Karpas-422 (cell line): ENCODE data around the gene PLD5. TPM values are rescaled to one million over a fixed set of nuclear protein-coding genes. Genes with fewer than 3 reads are reported as not detected.
"Not testable (repeated sequence)": the region's sequence is repeated elsewhere in the genome, so short reads cannot be mapped to it uniquely, and the experiment has no call there.

Experiments
- DNase-seq: peaks from one replicate; pipeline ENCODE4 v3.0.0-alpha.2; 2015
- H2AFZ ChIP-seq: fragments of 200-600 bp; sonication (generic); 2 replicates; pipeline ENCODE4 v1.6.1; 2014; ENCODE audit warnings: antibody characterized with exemption, low read length, mixed read lengths
- H3K27ac ChIP-seq: fragments of 200-600 bp; sonication (generic); 2 replicates; pipeline ENCODE4 v1.5.1; 2014; ENCODE audit warnings: mild to moderate bottlenecking, low read length, moderate library complexity
- H3K27me3 ChIP-seq: fragments of 200-600 bp; sonication (generic); 2 replicates; pipeline ENCODE4 v1.6.1; 2014; ENCODE audit warnings: low read length, mixed read lengths
- H3K36me3 ChIP-seq: fragments of 200-600 bp; sonication (generic); 2 replicates; pipeline ENCODE4 v1.6.1; 2014; ENCODE audit warnings: low read length, mixed read lengths; ENCODE audit not compliant: insufficient read depth
- H3K4me1 ChIP-seq: fragments of 200-600 bp; sonication (generic); 2 replicates; pipeline ENCODE4 v1.6.1; 2014; ENCODE audit warnings: mild to moderate bottlenecking, low read length, mixed read lengths
- H3K4me2 ChIP-seq: fragments of 200-600 bp; sonication (generic); 2 replicates; pipeline ENCODE4 v1.6.1; 2014; ENCODE audit warnings: low read length, low read depth, mild to moderate bottlenecking; ENCODE audit not compliant: poor library complexity, severe bottlenecking
- H3K4me3 ChIP-seq: fragments of 200-600 bp; sonication (generic); 2 replicates; pipeline ENCODE4 v1.5.1; 2014; ENCODE audit warnings: mild to moderate bottlenecking, antibody characterized with exemption, low read length, mixed read lengths
- H3K79me2 ChIP-seq: fragments of 200-600 bp; sonication (generic); 2 replicates; pipeline ENCODE4 v1.6.1; 2014; ENCODE audit warnings: mild to moderate bottlenecking, low read length, mixed read lengths
- H3K9ac ChIP-seq: fragments of 200-600 bp; sonication (generic); 2 replicates; pipeline ENCODE4 v1.6.0; 2014; ENCODE audit warnings: low read length
- H3K9me2 ChIP-seq: fragments of 200-600 bp; sonication (generic), shearing (Covaris generic); replicated peaks from 2 replicates; pipeline ENCODE4 v1.6.0; 2014; ENCODE audit warnings: mild to moderate bottlenecking, low read length, moderate library complexity; ENCODE audit not compliant: insufficient read depth
- H3K9me3 ChIP-seq: fragments of 300-700, 200-600 bp; sonication (generic); 2 replicates; pipeline ENCODE4 v1.6.1; 2014; ENCODE audit warnings: low read length, mixed read lengths
- H4K20me1 ChIP-seq: fragments of 200-600 bp; sonication (generic); 2 replicates; pipeline ENCODE4 v1.6.1; 2014; ENCODE audit warnings: mild to moderate bottlenecking, antibody characterized with exemption, low read length, low read depth; ENCODE audit not compliant: insufficient read depth
- total RNA-seq: library from RNA; depleted of rRNA; stranded (reverse); fragments of >200 nt; shearing (Covaris generic); gene quantifications from 2 replicates; pipeline ENCODE4 v1.2.3, GENCODE V29; 2014; ENCODE audit warnings: low replicate concordance

PLD5 gene
- total RNA-seq, 1 experiment from 2014 or later: not detected

DNA sequence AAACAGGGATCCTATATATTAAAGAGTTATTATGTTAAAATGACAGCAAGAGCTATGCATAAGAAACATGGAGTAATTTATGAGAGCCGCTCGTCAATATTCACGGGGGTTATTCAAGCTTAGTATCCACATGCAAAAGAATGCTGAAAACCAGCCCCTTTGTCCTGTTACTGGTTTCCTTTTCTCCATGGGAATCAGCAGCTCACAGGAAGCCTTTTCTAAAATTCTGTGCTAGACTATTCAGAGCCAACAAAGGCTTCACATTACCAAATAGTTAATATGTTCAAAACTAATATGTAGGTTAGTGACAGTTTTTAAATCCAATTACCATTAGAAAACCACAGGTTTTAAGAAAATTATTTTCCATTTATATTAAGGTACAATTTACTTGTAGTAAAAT, 300.0 kb downstream of the PLD5 start:
- Histone ChIP-seq H3K4me1 (no peaks in the 10 kb centered on the region), H3K4me2 (no peak overlapping the region), H3K9me3 (no peaks in the 10 kb centered on the region)

DNA sequence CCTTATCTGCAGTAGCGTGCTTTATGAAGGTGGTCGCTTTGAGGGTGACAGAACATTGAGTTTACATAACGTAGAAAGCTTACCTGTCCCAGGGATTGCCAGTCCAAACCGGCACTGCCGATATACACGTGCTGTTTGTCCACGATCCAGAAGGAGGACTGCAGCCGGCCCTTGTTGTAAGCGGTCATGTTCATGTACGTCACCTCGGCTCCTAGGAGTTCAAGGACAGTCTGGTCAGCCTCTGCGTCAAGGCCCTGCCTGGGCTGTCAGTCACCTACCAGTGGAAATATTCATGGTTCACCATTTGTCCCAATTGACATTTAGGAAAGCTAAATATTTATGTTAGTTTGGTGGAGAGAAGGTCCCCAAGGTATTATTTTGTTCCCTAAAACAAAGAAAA, 304.6 kb downstream of the PLD5 start:
- Histone ChIP-seq H3K79me2 (no peaks in the 10 kb centered on the region), H3K27ac (no peak overlapping the region), H2AFZ (no peak overlapping the region), H3K4me2 (no peak overlapping the region), H3K4me1 (no peaks in the 10 kb centered on the region), H3K9me2 (no peaks in the 10 kb centered on the region), H4K20me1 (no peaks in the 10 kb centered on the region), H3K4me3 (no peak overlapping the region), H3K27me3 (no peaks in the 10 kb centered on the region), H3K9me3 (no peaks in the 10 kb centered on the region), H3K36me3 (no peaks in the 10 kb centered on the region), H3K9ac (no peak overlapping the region)
- no peak for DNase-seq

More for the DNA sequence above, 300.0 kb downstream of the PLD5 start:
- no peak for DNase-seq
- Histone ChIP-seq H3K79me2 (no peaks in the 10 kb centered on the region), H3K9me2 (no peaks in the 10 kb centered on the region), H3K36me3 (no peaks in the 10 kb centered on the region), H2AFZ (no peak overlapping the region), H3K27me3 (no peaks in the 10 kb centered on the region), H4K20me1 (no peaks in the 10 kb centered on the region), H3K9ac (no peak overlapping the region), H3K4me3 (no peak overlapping the region), H3K27ac (no peak overlapping the region)

DNA sequence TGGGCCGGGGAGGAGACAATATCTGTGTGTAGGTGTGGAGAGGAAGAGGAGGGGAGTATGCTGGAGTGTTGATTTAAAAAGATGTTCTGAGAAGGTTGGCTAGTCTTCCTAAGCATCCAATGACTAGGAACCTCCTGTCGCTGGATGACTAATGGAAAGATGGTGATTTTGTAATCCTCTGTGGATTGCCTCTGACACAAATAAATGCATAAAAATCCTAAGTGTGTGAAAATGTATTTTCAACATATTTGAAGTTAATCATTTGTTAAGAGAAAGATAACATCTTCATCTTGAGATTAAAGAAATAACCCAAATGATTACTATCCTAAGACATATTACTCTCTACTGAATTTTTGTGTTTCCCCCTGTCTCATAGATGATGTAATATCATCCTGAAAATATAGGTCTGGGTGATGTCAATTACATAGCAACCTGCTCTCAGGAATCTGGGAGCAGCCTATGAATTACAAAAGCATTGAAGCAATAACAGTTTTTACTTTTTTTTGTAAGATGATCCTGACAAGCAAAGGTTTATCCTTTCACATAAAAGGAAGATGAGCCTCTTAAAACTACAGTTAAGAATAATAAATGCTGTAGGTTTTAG, 305.1 kb downstream of the PLD5 start:
- no peak overlapping the region for H3K27ac ChIP-seq
- no peak overlapping the region for H3K4me3 ChIP-seq
- H3K4me1 ChIP-seq: no peaks in the 10 kb centered on the region
- H3K9me3 ChIP-seq: no peaks in the 10 kb centered on the region
- H3K36me3 ChIP-seq: no peaks in the 10 kb centered on the region
- no peak overlapping the region for H3K9ac ChIP-seq
- no peaks in the 10 kb centered on the region for H3K27me3 ChIP-seq
- H2AFZ ChIP-seq: no peak overlapping the region
- no peak for DNase-seq
- no peaks in the 10 kb centered on the region for H3K9me2 ChIP-seq
- H4K20me1 ChIP-seq: no peaks in the 10 kb centered on the region
- no peaks in the 10 kb centered on the region for H3K79me2 ChIP-seq
- no peak overlapping the region for H3K4me2 ChIP-seq

DNA sequence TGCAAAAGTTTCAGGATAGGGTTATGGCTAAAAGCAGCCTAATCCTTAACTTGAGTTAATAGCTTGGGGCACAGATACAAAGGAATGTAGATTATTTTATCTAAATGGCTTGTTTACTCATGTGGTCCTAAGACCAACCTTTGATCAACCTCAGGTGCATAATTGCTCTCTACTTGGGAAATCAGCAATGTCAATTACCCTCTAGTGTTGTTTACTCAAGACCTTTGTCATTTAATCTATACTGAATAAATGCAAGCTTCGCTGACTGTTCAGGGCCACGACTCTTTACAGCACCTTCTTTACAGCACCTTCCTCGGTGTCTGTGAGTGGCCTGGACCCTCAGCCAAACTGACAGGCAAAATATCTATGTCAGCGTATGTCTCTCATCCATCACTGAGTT, 308.1 kb downstream of the PLD5 start:
- Histone ChIP-seq H4K20me1 (no peaks in the 10 kb centered on the region), H3K9me3 (no peaks in the 10 kb centered on the region), H3K27me3 (no peaks in the 10 kb centered on the region), H3K4me1 (no peaks in the 10 kb centered on the region), H3K9ac (no peak overlapping the region), H3K9me2 (no peaks in the 10 kb centered on the region), H2AFZ (no peak overlapping the region), H3K79me2 (no peaks in the 10 kb centered on the region), H3K27ac (no peak overlapping the region), H3K4me3 (no peak overlapping the region), H3K4me2 (no peak overlapping the region), H3K36me3 (no peaks in the 10 kb centered on the region)
- no peak for DNase-seq

DNA sequence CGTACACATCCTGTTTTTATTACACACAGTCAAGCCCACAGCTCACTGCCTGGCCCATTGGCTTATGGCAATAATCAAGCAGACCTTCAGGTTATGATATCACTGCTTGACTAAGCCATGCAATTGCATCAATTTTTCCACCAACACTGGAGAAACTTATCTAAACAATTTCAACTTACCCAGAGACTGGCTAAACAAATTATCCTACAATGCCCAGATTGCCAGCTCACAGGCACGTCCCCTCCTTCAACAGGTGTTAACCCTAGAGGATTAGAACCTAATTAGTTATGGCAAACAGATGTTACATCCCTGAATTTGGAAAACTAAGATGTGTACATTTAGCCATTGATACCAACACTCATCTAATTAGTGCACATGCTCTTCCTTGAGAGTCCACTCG, 310.0 kb downstream of the PLD5 start:
- not testable (repeated sequence) for H3K79me2 ChIP-seq, H3K27ac ChIP-seq, H3K4me1 ChIP-seq, DNase-seq, H3K27me3 ChIP-seq, H3K4me3 ChIP-seq, H3K4me2 ChIP-seq, H2AFZ ChIP-seq, H3K9ac ChIP-seq, H3K36me3 ChIP-seq, H4K20me1 ChIP-seq, H3K9me3 ChIP-seq, H3K9me2 ChIP-seq

DNA sequence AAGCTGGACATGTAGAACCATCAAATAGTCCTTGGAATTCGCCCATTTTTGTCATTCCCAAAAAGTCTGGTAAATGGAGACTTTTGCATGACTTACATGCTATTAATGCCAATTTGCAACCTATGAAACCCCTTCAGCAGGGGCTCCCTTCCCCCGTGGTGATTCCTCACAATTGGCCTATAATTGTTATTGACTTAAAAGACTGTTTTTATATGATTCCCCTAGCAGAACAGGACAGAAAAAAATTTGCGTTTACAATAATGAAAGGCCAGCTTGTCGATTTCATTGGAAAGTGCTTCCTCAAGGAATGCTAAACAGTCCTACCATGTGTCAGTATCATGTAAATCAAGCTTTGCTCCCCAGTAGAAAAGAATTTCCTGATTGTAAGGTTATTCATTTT, 311.5 kb downstream of the PLD5 start:
- H3K79me2 ChIP-seq, H3K27ac ChIP-seq, H3K36me3 ChIP-seq, H3K4me1 ChIP-seq, H3K27me3 ChIP-seq, H3K9ac ChIP-seq, H2AFZ ChIP-seq, H4K20me1 ChIP-seq, DNase-seq, H3K9me3 ChIP-seq, H3K4me2 ChIP-seq, H3K4me3 ChIP-seq, H3K9me2 ChIP-seq: not testable (repeated sequence)

DNA sequence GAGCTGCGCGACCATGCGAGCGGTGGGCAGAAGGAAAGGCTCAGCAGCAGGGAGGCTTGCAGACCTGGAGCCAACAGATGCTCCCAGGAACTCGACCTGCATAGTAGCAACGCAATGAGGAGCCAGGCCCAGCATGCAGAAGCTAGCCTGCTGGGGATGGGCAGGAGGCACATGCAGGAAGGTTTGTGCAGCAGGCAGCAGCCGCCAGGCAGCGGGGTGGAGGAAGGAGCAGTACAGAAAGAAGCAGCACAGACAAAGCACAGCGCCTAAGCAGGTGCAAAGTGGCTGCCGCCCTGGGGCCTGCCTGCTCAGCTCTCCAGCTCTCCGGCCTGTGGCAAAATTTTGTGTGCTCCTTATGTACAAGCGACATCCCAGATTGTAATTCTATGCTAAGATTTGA, 312.1 kb downstream of the PLD5 start:
- Histone ChIP-seq H3K79me2 (no peaks in the 10 kb centered on the region), H3K9me3 (no peaks in the 10 kb centered on the region), H3K9me2 (no peaks in the 10 kb centered on the region), H2AFZ (no peak overlapping the region), H4K20me1 (no peaks in the 10 kb centered on the region), H3K9ac (no peak overlapping the region), H3K4me1 (no peaks in the 10 kb centered on the region), H3K36me3 (no peaks in the 10 kb centered on the region), H3K4me2 (no peak overlapping the region), H3K27me3 (no peaks in the 10 kb centered on the region), H3K27ac (no peak overlapping the region), H3K4me3 (no peak overlapping the region)
- no peak for DNase-seq

DNA sequence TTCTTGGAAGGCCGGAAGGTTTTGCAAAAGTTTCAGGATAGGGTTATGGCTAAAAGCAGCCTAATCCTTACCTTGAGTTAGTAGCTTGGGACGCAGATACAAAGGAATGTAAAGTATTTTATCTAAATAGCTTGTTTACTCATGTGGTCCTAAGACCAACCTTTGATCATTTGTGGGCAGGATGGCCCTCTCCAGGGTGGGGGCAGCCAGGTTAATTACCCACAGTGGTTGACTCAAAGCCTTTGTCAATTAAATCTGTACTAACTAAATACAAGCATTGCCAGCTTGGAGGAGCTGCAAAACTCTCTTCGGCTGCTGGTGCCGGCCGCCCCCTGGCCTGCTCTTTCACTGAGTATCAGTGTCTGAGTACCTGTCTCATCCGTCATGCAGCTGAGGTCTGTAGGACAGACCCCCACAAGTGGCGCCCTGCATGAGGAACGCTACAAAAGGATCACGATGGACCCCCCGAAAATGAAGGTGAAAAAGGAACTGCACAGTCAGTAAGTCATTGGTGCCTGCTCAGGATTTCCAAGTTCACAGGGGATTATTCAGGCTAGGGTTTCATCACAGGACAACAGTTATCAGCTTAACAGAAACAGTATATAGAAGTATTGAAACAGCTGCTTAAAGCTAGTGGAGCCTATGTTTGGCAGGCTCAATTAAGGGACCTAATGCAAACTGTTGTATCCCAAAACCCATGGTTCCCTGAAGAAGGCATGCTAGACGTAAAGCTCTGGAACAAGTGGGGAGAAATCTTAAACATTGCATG, 313.1 kb downstream of the PLD5 start:
- Histone ChIP-seq H2AFZ (no peak overlapping the region), H3K36me3 (no peaks in the 10 kb centered on the region), H3K9me3 (no peaks in the 10 kb centered on the region), H3K4me1 (no peaks in the 10 kb centered on the region), H3K27ac (no peak overlapping the region), H3K4me3 (no peak overlapping the region), H4K20me1 (no peaks in the 10 kb centered on the region), H3K9ac (no peak overlapping the region), H3K4me2 (no peak overlapping the region), H3K9me2 (no peaks in the 10 kb centered on the region), H3K27me3 (no peaks in the 10 kb centered on the region), H3K79me2 (no peaks in the 10 kb centered on the region)
- DNase-seq: no peak
